Iris pigment epithelial cell (primary cell): ENCODE measurements around the gene RAB3A.
A peak's percentile ranks its signal among the peaks of the same experiment; 100 is the strongest.
"Not testable (repeated sequence)": the region's sequence is repeated elsewhere in the genome, so short reads cannot be mapped to it uniquely, and the experiment has no call there.

Source experiments
- DNase-seq: peaks from one replicate; pipeline ENCODE4 v3.0.0-alpha.2; 2011; ENCODE audit warnings: low read depth

Gene RAB3A

GRCh38 chr19:18223860-18224524, 20.1 kb upstream of the RAB3A start:
- peak; percentile 19 for DNase-seq

GRCh38 chr19:18221815-18222725, 18.2 kb upstream of the RAB3A start:
- DNase-seq: no peak

- DNase-seq: no peak
Observed at GRCh38 chr19:18220632-18221275, 16.9 kb upstream of the RAB3A start.

- DNase-seq: no peak
Observed at GRCh38 chr19:18219911-18220631, 16.2 kb upstream of the RAB3A start.

GRCh38 chr19:18218600-18218999, 14.8 kb upstream of the RAB3A start:
- no peak for DNase-seq

GRCh38 chr19:18218159-18218558, 14.3 kb upstream of the RAB3A start:
- no peak for DNase-seq

GRCh38 chr19:18216789-18217188, 12.9 kb upstream of the RAB3A start:
- no peak for DNase-seq

GRCh38 chr19:18214779-18215433, 11.1 kb upstream of the RAB3A start:
- peak; percentile 64 for DNase-seq

- DNase-seq: no peak
Observed at GRCh38 chr19:18211683-18212082, 7.8 kb upstream of the RAB3A start.

GRCh38 chr19:18209912-18210311, 6.1 kb upstream of the RAB3A start:
- DNase-seq: not testable (repeated sequence)

- DNase-seq: peak; percentile 70
Observed at GRCh38 chr19:18208098-18208951, 4.5 kb upstream of the RAB3A start.

GRCh38 chr19:18206018-18206417, 2.2 kb upstream of the RAB3A start:
- no peak for DNase-seq

- DNase-seq: peak; percentile 78
Observed at GRCh38 chr19:18205200-18205892, 1.5 kb upstream of the RAB3A start.

- DNase-seq: no peak
Observed at GRCh38 chr19:18204394-18205199, 755 bp upstream of the RAB3A start.

- peak; percentile 14 for DNase-seq
Observed at GRCh38 chr19:18203408-18203862, 407 bp downstream of the RAB3A start.

GRCh38 chr19:18202778-18203407, 949 bp downstream of the RAB3A start:
- peak; percentile 11 for DNase-seq

- DNase-seq: no peak
Observed at GRCh38 chr19:18202397-18202777, 1.5 kb downstream of the RAB3A start.

GRCh38 chr19:18198374-18198773, 5.5 kb downstream of the RAB3A start:
- no peak for DNase-seq

- DNase-seq: no peak
Observed at GRCh38 chr19:18197941-18198340, 5.9 kb downstream of the RAB3A start.
